HG03378 (cell line): ENCODE measurements around the gene RMC1.
"Not testable (repeated sequence)": the region's sequence is repeated elsewhere in the genome, so short reads cannot be mapped to it uniquely, and the experiment has no call there.

Experiments
- ATAC-seq: cut with Tn5 transposase; IDR thresholded peaks from one replicate; pipeline ENCODE4 v1.9.1; 2021; ENCODE audit warnings: mild to moderate bottlenecking, moderate library complexity; ENCODE audit not compliant: unreplicated experiment

RMC1 gene

GRCh38 chr18:23495723-23496440 lies 7.4 kb upstream of the RMC1 start:
- ATAC-seq: no peak

GRCh38 chr18:23498117-23498516 lies 5.2 kb upstream of the RMC1 start:
- no peak for ATAC-seq

GRCh38 chr18:23498877-23499276 lies 4.4 kb upstream of the RMC1 start:
- ATAC-seq: peak; percentile 40

GRCh38 chr18:23499291-23499781 lies 4.0 kb upstream of the RMC1 start:
- ATAC-seq: no peak

- ATAC-seq: no peak
Measured at GRCh38 chr18:23501626-23502025, 1.7 kb upstream of the RMC1 start.

GRCh38 chr18:23502516-23503037 lies 734 bp upstream of the RMC1 start:
- ATAC-seq: no peak

GRCh38 chr18:23503963-23504344 lies 643 bp downstream of the RMC1 start:
- ATAC-seq: no peak

GRCh38 chr18:23504720-23505119 lies 1.4 kb downstream of the RMC1 start:
- peak; percentile 77 for ATAC-seq

GRCh38 chr18:23506393-23506792 lies 3.1 kb downstream of the RMC1 start:
- no peak for ATAC-seq

- not testable (repeated sequence) for ATAC-seq
Measured at GRCh38 chr18:23510923-23511322, 7.6 kb downstream of the RMC1 start.

GRCh38 chr18:23512216-23512615 lies 8.9 kb downstream of the RMC1 start:
- not testable (repeated sequence) for ATAC-seq

GRCh38 chr18:23512641-23513040 lies 9.3 kb downstream of the RMC1 start:
- ATAC-seq: no peak

- no peak for ATAC-seq
Measured at GRCh38 chr18:23515911-23516546, 12.7 kb downstream of the RMC1 start.

- no peak for ATAC-seq
Measured at GRCh38 chr18:23519734-23520133, 16.4 kb downstream of the RMC1 start.

GRCh38 chr18:23521271-23521670 lies 18.0 kb downstream of the RMC1 start:
- ATAC-seq: no peak

- ATAC-seq: no peak
Measured at GRCh38 chr18:23521907-23522306, 18.6 kb downstream of the RMC1 start.

- no peak for ATAC-seq
Measured at GRCh38 chr18:23523429-23524212, 20.3 kb downstream of the RMC1 start.

- ATAC-seq: no peak
Measured at GRCh38 chr18:23524213-23524707, 20.9 kb downstream of the RMC1 start.

- ATAC-seq: no peak
Measured at GRCh38 chr18:23526501-23527063, 23.3 kb downstream of the RMC1 start.

- ATAC-seq: no peak
Measured at GRCh38 chr18:23528580-23529472, 25.5 kb downstream of the RMC1 start.
